Renal cortical epithelial cell (primary cell): ENCODE measurements around the gene CRISPLD2. TPM values are rescaled to one million over a fixed set of nuclear protein-coding genes. Genes with fewer than 3 reads are reported as not detected.
A peak's percentile ranks its signal among the peaks of the same experiment; 100 is the strongest.
"Not testable (repeated sequence)": the region's sequence is repeated elsewhere in the genome, so short reads cannot be mapped to it uniquely, and the experiment has no call there.

Experiments used
- DNase-seq: peaks from one replicate; pipeline ENCODE4 v3.0.0-alpha.2; 2011; ENCODE audit warnings: low read depth
- total RNA-seq: library from RNA; depleted of rRNA; stranded (reverse); fragments of >200 nt; gene quantifications from 2 replicates; pipeline ENCODE4 v1.2.3, GENCODE V29; 2014

Gene CRISPLD2
- total RNA-seq, 1 donor from 2014 or later = 148 TPM

- DNase-seq = peak; percentile 93
Measured at GRCh38 chr16:84839956-84840355, 20.2 kb downstream of the CRISPLD2 start.

- DNase-seq = peak; percentile 36
Measured at GRCh38 chr16:84840687-84841627, 21.2 kb downstream of the CRISPLD2 start.

- peak; percentile 52 for DNase-seq
Measured at GRCh38 chr16:84841787-84842300, 22.1 kb downstream of the CRISPLD2 start.

- DNase-seq = no peak
Measured at GRCh38 chr16:84842516-84843148, 22.8 kb downstream of the CRISPLD2 start.

- DNase-seq = no peak
Measured at GRCh38 chr16:84843149-84844048, 23.6 kb downstream of the CRISPLD2 start.

GRCh38 chr16:84844049-84844350 is 24.2 kb downstream of the CRISPLD2 start:
- no peak for DNase-seq

- no peak for DNase-seq
Measured at GRCh38 chr16:84844559-84845495, 25.0 kb downstream of the CRISPLD2 start.

GRCh38 chr16:84845496-84846002 is 25.8 kb downstream of the CRISPLD2 start:
- DNase-seq = no peak

GRCh38 chr16:84847564-84848355 is 28.0 kb downstream of the CRISPLD2 start:
- peak; percentile 32 for DNase-seq

GRCh38 chr16:84848986-84849634 is 29.3 kb downstream of the CRISPLD2 start:
- DNase-seq = no peak

GRCh38 chr16:84849751-84850150 is 30.0 kb downstream of the CRISPLD2 start:
- no peak for DNase-seq

GRCh38 chr16:84850714-84851113 is 30.9 kb downstream of the CRISPLD2 start:
- DNase-seq = no peak

GRCh38 chr16:84851192-84852127 is 31.7 kb downstream of the CRISPLD2 start:
- peak; percentile 92 for DNase-seq

GRCh38 chr16:84853534-84853933 is 33.7 kb downstream of the CRISPLD2 start:
- no peak for DNase-seq

GRCh38 chr16:84854759-84855158 is 35.0 kb downstream of the CRISPLD2 start:
- peak; percentile 50 for DNase-seq

- not testable (repeated sequence) for DNase-seq
Measured at GRCh38 chr16:84855435-84856202, 35.8 kb downstream of the CRISPLD2 start.

- not testable (repeated sequence) for DNase-seq
Measured at GRCh38 chr16:84856203-84856581, 36.4 kb downstream of the CRISPLD2 start.
